Neural progenitor cell (in vitro differentiated cells): ENCODE measurements around the gene TRIM25.

Source experiments
- EZH2 ChIP-seq: fragments of 200-600 bp; sonication (generic); IDR thresholded peaks from 2 replicates; pipeline ENCODE4 v1.6.1; 2017; ENCODE audit warnings: antibody characterized with exemption, mild to moderate bottlenecking, moderate library complexity
- EZH2phosphoT487 ChIP-seq: fragments of 200-600 bp; sonication (generic); IDR thresholded peaks from 2 replicates; pipeline ENCODE4 v1.6.1; 2017; ENCODE audit warnings: antibody characterized with exemption
- TF ChIP-seq, protein P1 (sequence below): fragments of 200-600 bp; sonication (generic); IDR thresholded peaks from 2 replicates; pipeline ENCODE4 v1.5.1; 2017; ENCODE audit warnings: antibody characterized with exemption, mild to moderate bottlenecking

GRCh38 chr17:56948491-56948890, 34.6 kb upstream of the TRIM25 start:
- TF ChIP-seq, protein P1, sequence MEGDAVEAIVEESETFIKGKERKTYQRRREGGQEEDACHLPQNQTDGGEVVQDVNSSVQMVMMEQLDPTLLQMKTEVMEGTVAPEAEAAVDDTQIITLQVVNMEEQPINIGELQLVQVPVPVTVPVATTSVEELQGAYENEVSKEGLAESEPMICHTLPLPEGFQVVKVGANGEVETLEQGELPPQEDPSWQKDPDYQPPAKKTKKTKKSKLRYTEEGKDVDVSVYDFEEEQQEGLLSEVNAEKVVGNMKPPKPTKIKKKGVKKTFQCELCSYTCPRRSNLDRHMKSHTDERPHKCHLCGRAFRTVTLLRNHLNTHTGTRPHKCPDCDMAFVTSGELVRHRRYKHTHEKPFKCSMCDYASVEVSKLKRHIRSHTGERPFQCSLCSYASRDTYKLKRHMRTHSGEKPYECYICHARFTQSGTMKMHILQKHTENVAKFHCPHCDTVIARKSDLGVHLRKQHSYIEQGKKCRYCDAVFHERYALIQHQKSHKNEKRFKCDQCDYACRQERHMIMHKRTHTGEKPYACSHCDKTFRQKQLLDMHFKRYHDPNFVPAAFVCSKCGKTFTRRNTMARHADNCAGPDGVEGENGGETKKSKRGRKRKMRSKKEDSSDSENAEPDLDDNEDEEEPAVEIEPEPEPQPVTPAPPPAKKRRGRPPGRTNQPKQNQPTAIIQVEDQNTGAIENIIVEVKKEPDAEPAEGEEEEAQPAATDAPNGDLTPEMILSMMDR = no peak
- no peak for TF ChIP-seq EZH2phosphoT487
- no peak for TF ChIP-seq EZH2
